ENCODE results near the gene SHISAL2B.
"Not testable (repeated sequence)": the region's sequence is repeated elsewhere in the genome, so short reads cannot be mapped to it uniquely, and the experiment has no call there.

SHISAL2B gene

DNA sequence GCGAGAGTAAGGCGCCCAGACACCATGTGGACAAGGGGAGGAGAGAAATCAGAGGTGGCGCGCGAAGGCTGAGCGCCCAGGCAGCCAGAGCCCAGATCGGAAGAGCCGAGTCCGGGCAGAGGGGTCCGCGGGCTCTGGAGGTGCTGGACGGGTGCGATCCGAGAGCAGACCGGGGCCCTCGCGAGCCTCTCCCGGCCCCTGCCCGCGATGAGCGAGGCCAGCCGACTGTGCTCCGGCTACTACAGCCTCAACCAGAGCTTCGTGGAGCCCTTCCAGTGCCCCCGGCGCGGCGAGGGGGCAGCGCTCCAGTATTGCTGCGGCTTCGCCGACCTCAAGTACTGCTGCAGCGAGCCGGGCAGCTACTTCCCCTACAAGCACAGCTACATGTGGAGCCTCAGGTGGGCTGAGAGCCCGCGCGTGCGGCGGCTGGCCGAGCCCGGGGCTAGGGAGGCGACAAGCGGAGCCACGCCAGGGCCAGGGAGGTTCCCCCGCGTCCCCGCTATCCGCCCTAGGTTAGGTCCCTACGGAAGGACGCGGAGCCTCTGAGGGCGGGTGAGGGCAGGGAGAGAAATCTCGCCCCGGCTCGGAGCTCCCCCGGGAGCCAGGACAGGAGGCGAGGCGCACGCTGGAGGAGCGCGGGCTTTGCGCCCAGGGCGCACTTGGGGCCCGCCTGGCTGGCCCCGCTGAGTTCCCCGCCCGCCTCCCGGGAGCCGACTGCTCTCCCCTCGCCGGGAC lies at the start of gene SHISAL2B:
SHISAL2B (plus strand) TSS at position 87 of the 735 bp plus-strand sequence; CDS start at position 208, 121 bp downstream.
- no peak for DNase-seq

- DNase-seq, result no peak
Observed at GRCh38 chr5:64644831-64645230, 45.5 kb upstream of the SHISAL2B start.

DNA sequence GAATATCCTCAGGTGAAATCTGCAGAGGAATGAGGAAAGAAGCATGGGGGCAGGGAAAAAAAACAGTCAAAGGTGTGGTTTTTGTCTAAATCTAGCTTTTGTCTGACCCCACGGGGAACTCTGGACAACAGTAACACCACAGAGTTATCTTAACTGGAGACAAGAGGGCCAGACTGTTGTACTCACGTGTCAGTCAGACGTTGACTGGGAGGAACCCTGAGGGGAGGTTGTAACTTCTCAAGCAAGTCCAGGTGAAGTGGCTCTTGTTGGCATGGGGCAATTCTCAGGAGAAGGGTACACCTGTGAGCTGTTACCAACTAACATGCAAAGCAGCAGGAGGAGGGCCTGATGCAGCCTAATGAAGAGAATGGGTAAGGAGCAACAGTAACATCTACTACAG lies 44.1 kb upstream of the SHISAL2B start:
- DNase-seq, result no peak

GRCh38 chr5:64649512-64649911 lies 40.8 kb upstream of the SHISAL2B start:
- DNase-seq, result no peak

- DNase-seq, result no peak
Observed at GRCh38 chr5:64653766-64654560, 36.3 kb upstream of the SHISAL2B start.

GRCh38 chr5:64654561-64654938 lies 35.8 kb upstream of the SHISAL2B start:
- no peak for DNase-seq

DNA sequence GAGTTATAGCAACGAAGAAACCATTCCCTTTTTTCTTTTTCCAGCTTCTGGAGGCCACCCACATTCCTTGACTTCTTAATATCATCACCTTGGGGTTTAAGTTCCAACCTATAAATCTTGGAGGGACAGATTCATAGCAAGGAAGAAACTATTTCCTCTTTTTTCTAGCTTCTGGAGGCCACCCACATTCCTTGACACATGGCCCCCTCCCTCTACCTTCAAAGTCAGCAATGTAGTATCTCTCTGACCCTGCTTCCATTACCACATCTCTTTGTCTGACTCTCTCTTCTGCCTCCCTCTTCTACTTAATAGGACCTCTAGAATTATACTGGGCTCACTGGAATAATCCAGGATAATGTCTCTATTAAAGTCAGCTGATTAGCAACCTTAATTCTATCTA lies 34.7 kb upstream of the SHISAL2B start:
- DNase-seq, result no peak

GRCh38 chr5:64659289-64659688 lies 31.0 kb upstream of the SHISAL2B start:
- no peak for DNase-seq

- not testable (repeated sequence) for DNase-seq
Observed at GRCh38 chr5:64663181-64663580, 27.1 kb upstream of the SHISAL2B start.

DNA sequence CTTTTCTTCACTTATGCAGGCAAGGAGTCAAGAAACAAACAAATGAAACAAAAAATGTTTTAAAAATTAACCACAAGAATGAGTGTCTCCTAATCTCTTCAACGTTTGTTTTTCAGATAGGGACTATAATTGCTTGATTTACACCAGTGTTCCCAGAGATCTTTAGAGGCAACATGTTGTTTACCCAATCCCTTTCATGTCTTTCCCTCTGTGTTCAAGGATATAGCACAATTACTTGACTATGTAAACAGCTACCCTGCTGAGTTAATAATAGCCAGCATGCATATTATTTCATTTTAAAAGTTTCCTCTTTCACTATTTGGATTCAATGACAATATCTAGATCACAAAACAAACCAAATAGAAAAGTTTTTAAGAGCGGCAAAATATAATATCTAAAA lies 25.1 kb upstream of the SHISAL2B start:
- DNase-seq, result no peak

- no peak for DNase-seq
Observed at GRCh38 chr5:64666078-64666477, 24.2 kb upstream of the SHISAL2B start.

DNA sequence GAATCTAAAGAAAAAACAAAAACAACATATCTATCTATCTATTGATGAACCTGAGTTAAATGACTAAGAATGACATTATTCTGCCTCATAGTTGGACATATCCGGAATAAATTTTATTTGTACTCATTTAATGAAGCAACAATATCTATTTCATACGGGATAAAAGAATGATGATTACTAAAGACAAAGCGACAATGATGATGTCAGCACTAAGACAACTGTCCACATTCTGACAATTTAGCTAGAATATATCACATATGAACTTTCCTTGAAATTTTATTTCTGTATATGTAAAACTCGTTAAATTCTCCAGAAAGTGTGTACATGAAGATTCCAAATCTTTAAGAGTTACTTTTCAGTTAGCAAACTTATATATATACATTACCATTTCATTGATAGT lies 23.2 kb upstream of the SHISAL2B start:
- no peak for DNase-seq

- no peak for DNase-seq
Observed at GRCh38 chr5:64670277-64670676, 20.0 kb upstream of the SHISAL2B start.

GRCh38 chr5:64671678-64672077 lies 18.6 kb upstream of the SHISAL2B start:
- no peak for DNase-seq

GRCh38 chr5:64678374-64678773 lies 11.9 kb upstream of the SHISAL2B start:
- no peak for DNase-seq

DNA sequence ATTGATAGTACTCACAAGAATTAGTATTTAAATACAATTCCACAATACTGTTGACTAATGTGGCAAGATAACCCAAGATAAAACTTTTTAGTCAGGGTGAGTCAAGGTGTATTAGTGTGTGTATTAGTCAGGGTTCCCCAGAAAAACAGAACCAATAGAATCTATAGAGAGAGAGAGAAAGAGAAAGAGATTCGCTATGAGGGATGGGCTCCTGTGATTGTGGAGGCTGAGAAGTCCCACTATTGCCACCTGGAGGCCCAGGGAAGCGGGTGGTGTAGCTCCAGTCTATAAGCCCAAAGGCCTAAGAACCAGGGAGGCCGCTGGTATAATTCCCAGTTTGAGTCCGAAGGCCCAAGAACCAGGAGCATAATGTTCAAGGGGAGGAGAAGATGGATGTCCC lies 10.0 kb upstream of the SHISAL2B start:
- no peak for DNase-seq

GRCh38 chr5:64682608-64683007 lies 7.7 kb upstream of the SHISAL2B start:
- no peak for DNase-seq

GRCh38 chr5:64685866-64686265 lies 4.4 kb upstream of the SHISAL2B start:
- DNase-seq, result no peak

- no peak for DNase-seq
Observed at GRCh38 chr5:64688391-64688790, 1.9 kb upstream of the SHISAL2B start.

- DNase-seq, result no peak
Observed at GRCh38 chr5:64688965-64689364, 1.3 kb upstream of the SHISAL2B start.

- DNase-seq, result no peak
Observed at GRCh38 chr5:64690104-64690416, 243 bp upstream of the SHISAL2B start.

GRCh38 chr5:64691291-64691690 lies 988 bp downstream of the SHISAL2B start:
- DNase-seq, result no peak

GRCh38 chr5:64693636-64694035 lies 3.3 kb downstream of the SHISAL2B start:
- no peak for DNase-seq

- not testable (repeated sequence) for DNase-seq
Observed at GRCh38 chr5:64696414-64696813, 6.1 kb downstream of the SHISAL2B start.

GRCh38 chr5:64700765-64701164 lies 10.5 kb downstream of the SHISAL2B start:
- no peak for DNase-seq
